HUES48 (cell line): Measurements from ENCODE around the gene LAMA1.

Experiments
- H3K27ac ChIP-seq: one replicate; pipeline ENCODE4 v1.7.0; 2013; ENCODE audit warnings: low read depth, low read length, inconsistent platforms
- H3K27me3 ChIP-seq: 2 replicates; pipeline ENCODE4 v1.6.1; 2013; ENCODE audit warnings: mild to moderate bottlenecking, low read length; ENCODE audit not compliant: control insufficient read depth, insufficient read depth
- H3K36me3 ChIP-seq: 2 replicates; pipeline ENCODE4 v1.6.1; 2013; ENCODE audit warnings: low read length; ENCODE audit not compliant: control insufficient read depth, insufficient read depth
- H3K4me1 ChIP-seq: 2 replicates; pipeline ENCODE4 v1.6.1; 2013; ENCODE audit warnings: mild to moderate bottlenecking, low read length; ENCODE audit not compliant: control insufficient read depth, insufficient read depth
- H3K4me3 ChIP-seq: 2 replicates; pipeline ENCODE4 v1.5.1; 2013; ENCODE audit warnings: mild to moderate bottlenecking, low read depth, low read length
- H3K9ac ChIP-seq: 2 replicates; pipeline ENCODE4 v1.6.1; 2013; ENCODE audit warnings: mild to moderate bottlenecking, low read depth, low read length, moderate library complexity
- H3K9me3 ChIP-seq: 2 replicates; pipeline ENCODE4 v1.6.1; 2013; ENCODE audit warnings: low read length; ENCODE audit not compliant: control insufficient read depth, insufficient read depth

The LAMA1 gene

GRCh38 chr18:6962571-6963451 lies 154.8 kb downstream of the LAMA1 start:
- Histone ChIP-seq H3K4me1 (no peaks in the 10 kb centered on the region), H3K4me3 (no peak overlapping the region), H3K36me3 (peaks cover 76% of the 10 kb centered on the region), H3K9me3 (0 out of 2 replicates have a peak, but pooled peaks cover 4% of the 10 kb centered on the region), H3K27me3 (no peaks in the 10 kb centered on the region), H3K9ac (no peak overlapping the region), H3K27ac (no peak overlapping the region)

GRCh38 chr18:6961331-6961730 lies 156.3 kb downstream of the LAMA1 start:
- Histone ChIP-seq H3K36me3 (peaks cover 81% of the 10 kb centered on the region), H3K27ac (no peak overlapping the region), H3K4me3 (no peak overlapping the region)

GRCh38 chr18:6960656-6961055 lies 156.9 kb downstream of the LAMA1 start:
- Histone ChIP-seq H3K4me1 (no peaks in the 10 kb centered on the region), H3K36me3 (peaks cover 81% of the 10 kb centered on the region), H3K4me3 (no peak overlapping the region), H3K9ac (no peak overlapping the region), H3K9me3 (0 out of 2 replicates have a peak, but pooled peaks cover 4% of the 10 kb centered on the region), H3K27me3 (no peaks in the 10 kb centered on the region), H3K27ac (no peak overlapping the region)

More at GRCh38 chr18:6961331-6961730, 156.3 kb downstream of the LAMA1 start:
- Histone ChIP-seq H3K27me3 (no peaks in the 10 kb centered on the region), H3K4me1 (no peaks in the 10 kb centered on the region), H3K9ac (no peak overlapping the region), H3K9me3 (0 out of 2 replicates have a peak, but pooled peaks cover 4% of the 10 kb centered on the region)

- Histone ChIP-seq H3K9ac (no peak overlapping the region), H3K4me1 (no peaks in the 10 kb centered on the region), H3K27ac (no peak overlapping the region), H3K4me3 (no peak overlapping the region), H3K27me3 (no peaks in the 10 kb centered on the region), H3K9me3 (0 out of 2 replicates have a peak, but pooled peaks cover 4% of the 10 kb centered on the region), H3K36me3 (peaks cover 83% of the 10 kb centered on the region)
Measured at GRCh38 chr18:6960124-6960523, 157.5 kb downstream of the LAMA1 start.

GRCh38 chr18:6959110-6959509 lies 158.5 kb downstream of the LAMA1 start:
- H3K9ac ChIP-seq = no peak overlapping the region
- H3K9me3 ChIP-seq = 0 out of 2 replicates have a peak, but pooled peaks cover 4% of the 10 kb centered on the region
- no peak overlapping the region for H3K27ac ChIP-seq
- H3K36me3 ChIP-seq = peaks cover 77% of the 10 kb centered on the region
- H3K27me3 ChIP-seq = no peaks in the 10 kb centered on the region
- H3K4me3 ChIP-seq = no peak overlapping the region
- H3K4me1 ChIP-seq = no peaks in the 10 kb centered on the region

GRCh38 chr18:6956999-6957398 lies 160.6 kb downstream of the LAMA1 start:
- H3K36me3 ChIP-seq = peaks cover 67% of the 10 kb centered on the region
- H3K4me3 ChIP-seq = no peak overlapping the region
- H3K27ac ChIP-seq = no peak overlapping the region
- H3K9ac ChIP-seq = no peak overlapping the region
- no peaks in the 10 kb centered on the region for H3K27me3 ChIP-seq
- no peaks in the 10 kb centered on the region for H3K4me1 ChIP-seq
- 0 out of 2 replicates have a peak, but pooled peaks cover 4% of the 10 kb centered on the region for H3K9me3 ChIP-seq

- H3K4me1 ChIP-seq = no peaks in the 10 kb centered on the region
Measured at GRCh38 chr18:6956495-6956894, 161.1 kb downstream of the LAMA1 start.

GRCh38 chr18:6955304-6955703 lies 162.3 kb downstream of the LAMA1 start:
- H3K4me3 ChIP-seq = no peak overlapping the region
- H3K9ac ChIP-seq = no peak overlapping the region
- H3K36me3 ChIP-seq = peaks cover 54% of the 10 kb centered on the region
- H3K27ac ChIP-seq = no peak overlapping the region
- no peaks in the 10 kb centered on the region for H3K27me3 ChIP-seq
- H3K9me3 ChIP-seq = 0 out of 2 replicates have a peak, but pooled peaks cover 4% of the 10 kb centered on the region
- no peaks in the 10 kb centered on the region for H3K4me1 ChIP-seq

More at GRCh38 chr18:6956495-6956894, 161.1 kb downstream of the LAMA1 start:
- peaks cover 62% of the 10 kb centered on the region for H3K36me3 ChIP-seq
- H3K27me3 ChIP-seq = no peaks in the 10 kb centered on the region
- no peak overlapping the region for H3K27ac ChIP-seq
- H3K9me3 ChIP-seq = 0 out of 2 replicates have a peak, but pooled peaks cover 4% of the 10 kb centered on the region
- H3K9ac ChIP-seq = no peak overlapping the region
- no peak overlapping the region for H3K4me3 ChIP-seq

- Histone ChIP-seq H3K4me1 (no peaks in the 10 kb centered on the region), H3K27ac (no peak overlapping the region), H3K9me3 (no peaks in the 10 kb centered on the region), H3K9ac (no peak overlapping the region), H3K4me3 (no peak overlapping the region), H3K27me3 (no peaks in the 10 kb centered on the region), H3K36me3 (peaks cover 46% of the 10 kb centered on the region)
Measured at GRCh38 chr18:6954501-6954900, 163.1 kb downstream of the LAMA1 start.

GRCh38 chr18:6951336-6952090 lies 166.1 kb downstream of the LAMA1 start:
- Histone ChIP-seq H3K27me3 (no peaks in the 10 kb centered on the region), H3K4me1 (no peaks in the 10 kb centered on the region), H3K36me3 (peaks cover 40% of the 10 kb centered on the region), H3K9ac (no peak overlapping the region), H3K27ac (no peak overlapping the region), H3K9me3 (no peaks in the 10 kb centered on the region), H3K4me3 (no peak overlapping the region)

- peaks cover 34% of the 10 kb centered on the region for H3K36me3 ChIP-seq
- no peaks in the 10 kb centered on the region for H3K9me3 ChIP-seq
- no peaks in the 10 kb centered on the region for H3K4me1 ChIP-seq
- H3K9ac ChIP-seq = no peak overlapping the region
- no peak overlapping the region for H3K4me3 ChIP-seq
- H3K27ac ChIP-seq = no peak overlapping the region
- H3K27me3 ChIP-seq = no peaks in the 10 kb centered on the region
Measured at GRCh38 chr18:6950641-6951040, 167.0 kb downstream of the LAMA1 start.
